ENCODE results near the gene ARHGDIG. TPM values are rescaled to one million over a fixed set of nuclear protein-coding genes. Genes with fewer than 3 reads are reported as not detected.

Gene ARHGDIG
- total RNA-seq, 2 donors from 2014 or later: not detected

Other genes with a start within 250 kb of the ARHGDIG start
- gene POLR3K, start 227.0 kb upstream of the ARHGDIG start, total RNA-seq: 10 to 100 TPM; 26.4 to 61.9 TPM
- gene SNRNP25, start 226.8 kb upstream of the ARHGDIG start, total RNA-seq: 10 to 100 TPM; 34.4 to 60.3 TPM
- under 1 TPM in 1 of 2 donors, not detected in 1; 0.24 TPM for gene RHBDF1, start 208.0 kb upstream of the ARHGDIG start, total RNA-seq
- 10 to 100 TPM; 45.6 to 51.9 TPM for gene MPG, start 202.4 kb upstream of the ARHGDIG start, total RNA-seq
- gene NPRL3, start 141.9 kb upstream of the ARHGDIG start, total RNA-seq: 10 to 100 TPM; 33.7 to 48.3 TPM
- gene HBZ, start 127.9 kb upstream of the ARHGDIG start, total RNA-seq: not detected
- not detected for gene HBM, start 114.6 kb upstream of the ARHGDIG start, total RNA-seq
- gene HBA2, start 107.7 kb upstream of the ARHGDIG start, total RNA-seq: not detected
- gene HBA1, start 103.9 kb upstream of the ARHGDIG start, total RNA-seq: not detected
- not detected for gene HBQ1, start 100.1 kb upstream of the ARHGDIG start, total RNA-seq
- 10 to 100 TPM; 54.8 to 65.4 TPM for gene LUC7L, start 51.1 kb upstream of the ARHGDIG start, total RNA-seq
- gene FAM234A, start 45.8 kb upstream of the ARHGDIG start, total RNA-seq: 1 to 10 TPM; 4.0 to 6.8 TPM
- under 1 TPM in 1 of 2 donors, not detected in 1; 0.11 TPM for gene RGS11, start 4.6 kb upstream of the ARHGDIG start, total RNA-seq
- gene PDIA2, start 2.6 kb downstream of the ARHGDIG start, total RNA-seq: not detected
- gene AXIN1, start 72.1 kb downstream of the ARHGDIG start, total RNA-seq: 10 to 100 TPM; 16.2 to 18.4 TPM
- 10 to 100 TPM; 63.4 to 86.2 TPM for gene MRPL28, start 89.9 kb downstream of the ARHGDIG start, total RNA-seq
- 10 to 100 TPM; 25.6 to 26.1 TPM for gene PGAP6, start 101.4 kb downstream of the ARHGDIG start, total RNA-seq
- 10 to 100 TPM; 21.8 to 41.9 TPM for gene NME4, start 116.6 kb downstream of the ARHGDIG start, total RNA-seq
- gene DECR2, start 121.3 kb downstream of the ARHGDIG start, total RNA-seq: 10 to 100 TPM; 12.0 to 12.7 TPM
- gene RAB11FIP3, start 145.1 kb downstream of the ARHGDIG start, total RNA-seq: 10 to 100 TPM; 26.9 to 28.3 TPM
- gene CAPN15, start 247.1 kb downstream of the ARHGDIG start, total RNA-seq: 100 to 1,000 TPM in 1 of 2 donors, 10 to 100 TPM in 1; 61.1 to 117 TPM

All from activated T-helper 17 cell treated with anti-CD3 and anti-CD28 coated beads, Interleukin-2, amount 50 U/mL, for 72 hours (primary cell).